GM21515 (cell line): Measurements from ENCODE around the gene SURF4.

Experiments used
- ATAC-seq: cut with Tn5 transposase; IDR thresholded peaks from one replicate; pipeline ENCODE4 v1.9.1; 2021; ENCODE audit not compliant: unreplicated experiment

SURF4 gene

DNA sequence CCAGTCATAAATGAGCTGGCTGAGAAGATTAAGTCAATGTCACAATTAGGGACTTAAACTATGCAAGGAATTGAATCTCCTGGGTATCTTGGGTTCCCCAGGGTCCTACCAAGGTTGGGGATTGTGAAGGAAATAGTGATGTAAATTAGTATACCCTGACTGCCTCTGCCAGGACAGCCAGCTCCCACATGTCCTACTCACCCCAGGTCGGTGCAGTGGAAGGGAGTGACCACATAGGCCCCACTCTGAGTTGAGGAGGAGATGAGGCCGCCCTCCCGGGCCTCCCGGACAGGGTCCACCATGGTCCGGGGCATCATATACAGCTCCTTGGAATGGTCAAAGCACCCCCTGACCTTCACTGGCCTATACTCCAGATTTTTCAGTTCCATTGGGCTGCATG is 22.3 kb downstream of the SURF4 start:
- no peak for ATAC-seq

DNA sequence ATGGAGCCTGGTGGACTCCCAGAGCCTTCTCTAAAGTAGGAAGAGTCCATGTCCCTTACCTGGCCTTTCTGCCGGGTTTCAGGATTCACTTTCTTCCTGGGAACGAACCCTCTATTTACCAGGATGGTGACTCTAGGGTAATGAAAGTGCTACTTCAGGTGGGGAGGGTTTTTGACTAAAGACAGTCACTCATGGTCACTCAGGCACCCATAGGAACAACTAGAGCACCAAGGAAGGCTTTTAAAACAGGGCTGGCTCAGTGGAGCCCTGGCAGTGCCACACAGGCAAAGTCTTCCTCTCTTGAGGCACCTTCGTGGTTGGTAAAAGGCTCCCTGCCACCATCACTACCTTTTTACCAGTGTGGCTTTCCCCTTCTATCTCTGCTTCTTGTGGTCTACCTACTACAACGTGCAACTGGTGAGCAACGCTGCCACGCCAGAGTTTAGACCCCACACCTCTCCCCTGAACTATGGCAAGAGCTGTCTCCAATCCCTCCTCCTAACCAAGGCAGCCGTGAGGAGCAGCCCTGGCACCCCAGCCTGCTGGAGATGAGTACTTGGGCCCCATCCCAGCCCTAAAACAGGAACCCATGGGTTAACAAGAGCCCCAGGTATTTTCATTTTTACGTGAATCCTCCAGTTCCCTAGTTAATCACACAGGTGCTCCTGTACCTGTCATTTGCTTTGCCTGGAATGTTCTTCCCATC is 23.1 kb downstream of the SURF4 start:
- no peak for ATAC-seq

DNA sequence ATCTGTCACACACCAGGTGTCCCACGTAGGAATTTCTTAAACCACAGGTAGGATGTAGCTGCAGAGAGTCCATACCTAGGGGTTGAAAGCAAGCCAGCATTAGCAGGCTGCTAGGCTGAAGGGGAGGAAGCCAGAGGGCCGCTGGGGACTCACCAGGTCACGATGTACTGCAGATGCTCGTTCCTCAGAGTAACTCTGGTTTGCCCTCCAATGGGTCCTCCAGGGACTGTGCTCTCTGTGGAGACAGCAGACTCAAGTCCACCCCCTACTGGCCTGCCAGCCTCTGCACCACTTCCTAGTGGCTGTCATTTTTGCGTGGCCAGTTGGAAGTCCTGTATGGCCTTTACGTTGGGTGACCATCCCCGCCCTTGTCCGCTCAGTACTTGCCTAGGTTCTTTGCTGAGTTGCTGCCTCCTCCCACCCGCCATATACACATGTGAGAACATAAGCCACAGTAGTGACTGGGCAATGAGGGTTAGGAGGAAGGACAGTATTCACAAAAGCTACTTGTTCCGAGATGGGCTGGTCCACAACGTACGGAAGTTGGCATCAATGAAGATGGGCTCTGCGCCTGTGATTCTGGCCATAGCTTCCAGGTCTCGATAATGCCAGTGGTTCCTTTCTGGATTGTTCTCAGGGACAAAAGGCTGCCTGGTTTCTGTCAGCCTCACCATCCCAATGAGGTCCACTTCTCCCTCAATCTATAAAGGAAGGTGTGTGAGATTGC is 23.8 kb downstream of the SURF4 start:
- no peak for ATAC-seq

GRCh38 chr9:133351526-133351907 is 24.3 kb downstream of the SURF4 start:
- ATAC-seq: no peak

DNA sequence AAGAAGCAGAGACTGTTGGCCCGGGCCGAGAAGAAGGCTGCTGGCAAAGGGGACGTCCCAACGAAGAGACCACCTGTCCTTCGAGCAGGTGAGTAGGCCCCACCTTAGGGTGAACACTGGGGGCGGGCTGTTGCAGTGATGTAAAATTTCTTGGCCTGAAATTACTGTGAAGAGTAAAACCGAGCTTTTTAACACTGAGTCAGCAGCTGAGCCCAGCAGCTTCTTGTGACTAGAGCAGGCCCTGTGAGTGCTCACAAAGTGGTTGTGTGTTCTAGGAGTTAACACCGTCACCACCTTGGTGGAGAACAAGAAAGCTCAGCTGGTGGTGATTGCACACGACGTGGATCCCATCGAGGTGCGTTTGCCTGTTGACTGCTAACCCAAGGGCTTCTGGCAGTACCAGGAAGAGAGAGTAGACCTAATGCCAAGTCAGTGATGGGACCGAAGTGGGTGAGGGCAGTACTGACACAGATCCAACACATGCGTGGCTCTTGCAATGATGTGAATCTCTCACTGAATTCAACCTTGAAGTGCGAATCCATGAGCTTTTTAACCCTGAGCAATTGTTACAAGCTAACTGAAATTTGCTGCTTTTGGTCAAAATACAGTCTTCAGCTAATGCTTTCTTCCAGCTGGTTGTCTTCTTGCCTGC is 25.8 kb downstream of the SURF4 start:
- no peak for ATAC-seq

GRCh38 chr9:133348718-133349573 is 26.9 kb downstream of the SURF4 start:
- no peak for ATAC-seq

- ATAC-seq: peak; percentile 59
Observed at GRCh38 chr9:133347985-133348717, 27.7 kb downstream of the SURF4 start, which contains the start of the genes MED22 and RPL7A. TSS of gene MED22 (minus strand) at chr9:133348131. CDS start at chr9:133346662, 1,469 bp downstream. TSS of gene RPL7A (plus strand) at chr9:133348218. CDS start at chr9:133348244, 26 bp downstream.

GRCh38 chr9:133347515-133347984 is 28.3 kb downstream of the SURF4 start:
- ATAC-seq: peak; percentile 28

- ATAC-seq: no peak
Observed at GRCh38 chr9:133346021-133346785, 29.7 kb downstream of the SURF4 start.

DNA sequence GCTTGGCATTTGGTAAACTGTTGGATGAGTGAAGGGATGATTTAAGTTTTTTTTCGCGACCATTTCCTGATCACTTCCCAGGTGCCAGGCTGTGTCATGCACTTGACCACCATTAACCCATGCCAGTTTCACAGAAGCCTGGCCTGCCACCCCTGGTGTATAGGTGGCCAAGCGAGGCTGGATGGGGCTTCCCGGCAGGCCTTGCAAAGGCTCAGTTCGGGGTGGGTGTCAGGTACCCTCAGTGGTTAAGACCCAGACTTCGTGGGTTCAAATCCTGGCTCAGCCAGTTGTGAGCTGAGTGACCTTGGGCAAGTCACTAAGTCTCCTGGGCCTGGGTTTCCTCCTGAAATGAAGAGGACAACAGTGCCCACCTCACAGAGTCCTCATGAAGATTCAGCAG is 30.3 kb downstream of the SURF4 start:
- ATAC-seq: no peak

DNA sequence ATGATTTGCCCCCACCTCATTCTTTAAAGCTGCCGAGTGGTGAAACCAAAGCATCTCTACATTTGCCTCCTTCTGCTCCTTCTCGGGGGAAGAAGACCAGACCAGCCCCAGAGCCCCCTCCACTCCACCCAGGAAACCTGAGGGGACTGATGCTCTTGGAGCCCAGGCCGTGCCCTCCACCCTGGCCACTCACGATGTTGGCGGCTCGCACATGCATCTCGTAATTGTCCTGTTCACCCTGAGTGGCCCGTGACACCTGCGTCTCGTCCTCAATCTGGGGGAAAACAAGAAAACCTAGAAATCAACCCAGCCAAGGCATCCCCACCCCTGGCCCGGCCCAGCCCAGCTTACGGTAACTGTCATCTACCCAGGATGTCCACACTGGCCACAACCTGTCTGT is 30.9 kb downstream of the SURF4 start:
- no peak for ATAC-seq

GRCh38 chr9:133344071-133344470 is 31.8 kb downstream of the SURF4 start:
- ATAC-seq: no peak

DNA sequence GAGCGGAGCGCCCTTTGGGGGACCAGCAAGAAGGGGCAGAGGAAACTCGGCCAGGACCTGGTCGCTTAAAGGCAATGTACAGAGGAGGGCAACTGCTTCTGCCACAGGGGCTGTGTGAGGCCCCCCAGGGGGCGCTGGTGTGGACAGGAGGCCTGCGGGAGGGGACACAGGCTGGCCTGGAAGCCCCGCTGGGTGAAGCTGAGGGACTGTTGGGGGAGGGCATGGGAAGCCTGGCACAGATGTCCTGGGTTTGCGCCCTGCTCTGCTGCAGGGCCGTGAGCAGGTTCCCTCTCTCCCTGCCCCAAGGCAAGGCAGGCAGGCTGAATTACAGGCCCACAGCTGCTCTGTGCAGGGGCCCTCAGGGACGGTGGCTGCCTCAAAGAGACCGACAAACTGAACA is 33.3 kb downstream of the SURF4 start:
- no peak for ATAC-seq

DNA sequence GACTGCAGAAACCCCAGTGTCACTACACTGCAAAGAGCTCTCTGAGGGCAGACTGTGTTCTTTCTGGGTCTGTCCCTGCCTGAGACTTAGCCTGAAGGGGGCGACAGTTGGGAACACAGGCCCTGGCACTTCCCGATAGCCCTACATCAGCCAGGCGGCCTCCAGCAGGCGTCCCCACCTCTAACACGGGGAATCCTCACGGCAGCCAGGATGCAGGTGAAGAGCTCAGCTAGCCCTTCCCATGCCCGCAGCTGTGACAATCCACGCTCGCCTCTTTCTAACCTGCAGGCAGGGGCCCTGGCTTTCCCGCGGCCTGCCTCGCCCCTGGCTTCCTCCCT is 33.8 kb downstream of the SURF4 start:
- ATAC-seq: no peak

- ATAC-seq: no peak
Observed at GRCh38 chr9:133341369-133342068, 34.3 kb downstream of the SURF4 start.

DNA sequence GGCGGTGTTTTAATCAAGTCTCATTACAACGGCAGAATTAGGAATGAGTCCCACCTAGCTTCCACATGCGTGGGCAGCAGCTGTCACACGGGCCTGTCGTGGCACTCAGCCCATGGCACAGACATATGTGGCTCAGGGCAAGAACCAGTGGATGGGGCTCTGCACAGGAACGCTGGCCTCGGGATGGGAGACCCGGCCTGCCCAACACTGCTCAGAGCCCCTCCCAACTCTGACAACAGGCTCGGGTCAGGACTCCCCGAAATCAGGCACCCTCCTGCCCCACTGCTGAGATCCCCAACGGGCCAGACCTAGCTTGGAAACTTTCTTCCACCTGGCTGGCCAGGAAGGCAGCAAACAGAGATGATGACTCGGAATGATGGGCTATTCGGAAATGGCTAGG is 34.9 kb downstream of the SURF4 start:
- ATAC-seq: no peak

DNA sequence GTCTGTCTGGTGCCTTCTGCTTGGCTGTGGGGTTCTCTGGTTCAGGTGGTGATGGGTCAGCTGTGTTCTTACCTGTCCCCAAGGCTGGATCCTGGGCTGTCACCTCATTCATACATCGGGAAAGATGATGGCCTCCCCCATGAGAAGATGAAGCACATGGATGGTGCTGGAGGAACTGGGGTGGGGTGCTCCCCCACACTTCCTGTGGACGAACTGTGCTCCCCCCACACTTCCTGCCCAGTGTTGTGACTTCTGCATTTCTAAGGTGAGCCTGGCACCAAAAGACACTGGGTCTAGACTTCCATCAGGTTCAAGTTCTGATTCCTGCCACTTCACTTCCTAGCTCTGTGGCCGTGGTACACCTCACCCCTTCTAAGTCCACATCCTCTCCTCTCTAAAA is 35.6 kb downstream of the SURF4 start:
- ATAC-seq: no peak

DNA sequence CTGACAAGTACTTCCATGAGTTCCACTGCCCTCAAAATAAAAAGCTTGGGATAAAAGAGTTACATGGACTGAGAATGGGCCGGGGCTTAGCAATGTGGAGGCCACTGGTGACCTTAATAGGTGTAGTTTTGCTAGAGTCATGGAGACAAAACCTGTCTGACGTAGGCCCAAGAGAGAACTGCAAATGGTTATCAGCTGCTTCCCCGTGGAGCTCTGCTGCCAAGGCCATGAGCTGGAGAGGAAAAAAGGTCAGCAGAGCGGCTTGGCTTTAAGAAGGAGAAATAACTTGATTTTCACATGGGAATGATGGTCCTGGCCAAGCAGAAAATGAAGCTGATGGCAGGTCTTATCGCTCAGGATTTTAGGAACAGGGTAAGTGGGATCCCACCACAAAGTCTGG is 36.2 kb downstream of the SURF4 start:
- no peak for ATAC-seq
